GM12865 (cell line): Measurements from ENCODE around the gene LY86.

Source experiments
- DNase-seq: peaks from one replicate; pipeline ENCODE4 v3.0.0; 2010; ENCODE audit warnings: low read depth
- H3K4me3 ChIP-seq: 2 replicates; pipeline ENCODE4 v1.5.1; 2011; ENCODE audit warnings: mild to moderate bottlenecking, low read depth, low read length, control low read depth
- TF ChIP-seq, protein P1 (sequence below): IDR thresholded peaks from 2 replicates; pipeline ENCODE4 v1.5.1; 2011; ENCODE audit warnings: low read length, control low read depth, low read depth, inconsistent platforms; ENCODE audit not compliant: insufficient read depth; ENCODE audit errors: missing control alignments

LY86 gene

DNA sequence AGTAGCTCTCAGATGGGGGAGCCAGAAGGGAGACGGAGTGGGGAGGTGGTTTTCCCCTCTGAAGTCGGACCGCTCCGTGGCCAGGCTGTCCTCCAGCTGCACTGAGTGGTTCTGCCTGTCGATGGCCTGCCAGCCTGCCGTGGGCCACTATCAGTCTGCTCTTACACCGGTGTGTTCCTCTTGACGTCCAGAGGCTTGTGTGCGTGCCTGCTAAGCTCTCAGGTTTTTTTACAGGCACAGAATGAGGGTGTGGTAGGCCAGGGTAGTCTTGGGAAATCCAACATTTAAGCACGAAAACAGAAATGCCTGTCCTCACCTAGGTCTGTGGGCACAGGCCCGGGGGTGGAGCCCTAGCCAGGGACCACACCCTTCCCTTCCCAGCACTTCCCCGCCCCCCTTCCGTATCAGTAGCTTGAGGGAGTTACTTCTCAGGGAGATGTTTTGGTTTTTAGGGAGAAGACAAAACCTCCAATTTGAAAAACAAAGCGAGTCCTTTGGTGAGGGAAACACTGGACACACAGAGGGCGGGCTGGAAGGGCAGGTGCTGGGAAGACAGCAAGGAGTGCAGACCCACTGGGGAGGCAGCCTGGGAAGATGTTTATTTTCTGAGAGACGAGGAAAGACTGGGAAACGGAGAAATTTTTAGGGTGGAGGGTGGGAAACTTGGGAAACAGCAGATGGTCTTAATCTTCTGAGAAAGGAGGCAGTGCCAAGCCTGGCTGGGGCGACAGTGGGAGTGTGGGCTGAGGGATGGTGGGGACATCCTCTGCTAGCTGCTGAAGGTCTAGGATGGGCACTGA lies 106.5 kb downstream of the LY86 start:
- TF ChIP-seq, protein P1, sequence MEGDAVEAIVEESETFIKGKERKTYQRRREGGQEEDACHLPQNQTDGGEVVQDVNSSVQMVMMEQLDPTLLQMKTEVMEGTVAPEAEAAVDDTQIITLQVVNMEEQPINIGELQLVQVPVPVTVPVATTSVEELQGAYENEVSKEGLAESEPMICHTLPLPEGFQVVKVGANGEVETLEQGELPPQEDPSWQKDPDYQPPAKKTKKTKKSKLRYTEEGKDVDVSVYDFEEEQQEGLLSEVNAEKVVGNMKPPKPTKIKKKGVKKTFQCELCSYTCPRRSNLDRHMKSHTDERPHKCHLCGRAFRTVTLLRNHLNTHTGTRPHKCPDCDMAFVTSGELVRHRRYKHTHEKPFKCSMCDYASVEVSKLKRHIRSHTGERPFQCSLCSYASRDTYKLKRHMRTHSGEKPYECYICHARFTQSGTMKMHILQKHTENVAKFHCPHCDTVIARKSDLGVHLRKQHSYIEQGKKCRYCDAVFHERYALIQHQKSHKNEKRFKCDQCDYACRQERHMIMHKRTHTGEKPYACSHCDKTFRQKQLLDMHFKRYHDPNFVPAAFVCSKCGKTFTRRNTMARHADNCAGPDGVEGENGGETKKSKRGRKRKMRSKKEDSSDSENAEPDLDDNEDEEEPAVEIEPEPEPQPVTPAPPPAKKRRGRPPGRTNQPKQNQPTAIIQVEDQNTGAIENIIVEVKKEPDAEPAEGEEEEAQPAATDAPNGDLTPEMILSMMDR: no peak
- DNase-seq: no peak
- H3K4me3 ChIP-seq: no peak overlapping the region

DNA sequence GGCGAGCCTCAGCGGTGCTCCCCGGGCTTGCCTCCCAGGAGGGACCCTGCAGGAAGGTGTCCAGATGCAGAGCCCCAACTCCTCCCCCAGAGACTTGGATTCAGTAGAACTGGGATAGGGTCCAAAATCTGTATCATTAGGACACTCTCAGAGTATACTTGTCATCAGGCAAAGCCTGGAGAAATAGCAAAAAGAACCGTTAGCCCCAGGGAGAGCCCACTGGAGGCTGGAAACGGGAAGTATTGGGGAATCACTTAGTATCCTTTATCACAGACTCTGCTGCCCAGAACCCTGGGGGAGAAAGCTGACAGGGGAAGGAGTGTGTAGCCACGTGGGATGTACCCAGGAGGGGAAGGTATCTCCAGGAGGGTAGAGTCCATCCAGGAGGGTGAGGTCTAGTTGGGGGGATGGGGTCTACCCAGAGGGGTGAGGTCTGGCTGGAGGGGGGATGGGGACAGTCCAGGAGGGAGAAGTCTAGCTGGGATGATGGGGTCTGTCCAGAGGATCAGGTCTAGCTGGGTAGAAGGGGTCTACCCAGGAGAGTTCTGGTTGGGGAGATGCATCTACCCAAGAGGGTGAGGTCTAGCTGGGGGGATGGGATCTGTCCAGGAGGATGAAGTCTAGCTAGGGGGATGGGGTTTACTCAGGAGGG lies 107.2 kb downstream of the LY86 start:
- H3K4me3 ChIP-seq: no peak overlapping the region
- TF ChIP-seq, protein P1: no peak
- DNase-seq: no peak

DNA sequence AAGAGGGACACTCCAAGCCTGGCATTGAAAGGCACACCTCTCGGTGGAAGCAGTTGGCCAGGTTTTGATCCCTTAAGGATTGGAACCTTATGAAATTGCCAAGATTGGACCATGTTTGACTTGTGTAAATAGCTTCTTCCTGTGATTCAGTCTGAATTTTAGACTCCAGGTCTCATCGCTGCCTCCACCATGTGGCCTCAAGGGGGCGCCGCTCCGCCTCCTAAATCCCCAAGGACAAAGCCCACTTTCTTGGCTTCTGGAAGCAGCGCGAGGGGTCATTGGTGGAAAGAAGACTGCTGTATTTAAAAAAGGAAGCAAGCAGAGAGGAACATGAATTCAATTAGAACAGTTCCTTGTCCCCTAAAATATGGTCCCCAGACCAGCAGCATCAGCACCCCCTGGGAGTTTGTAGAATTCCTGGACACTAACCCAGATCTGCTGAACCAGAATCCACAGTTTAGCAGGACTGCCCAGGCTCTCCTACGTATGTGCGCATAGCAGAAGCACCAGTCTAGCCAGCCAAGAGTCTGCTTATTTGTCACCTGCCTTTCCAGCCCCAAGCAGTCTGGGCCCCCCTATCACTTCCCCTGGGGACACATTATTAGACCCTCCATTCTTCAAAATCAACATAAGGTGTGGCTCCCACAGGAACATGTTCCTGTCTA lies 108.5 kb downstream of the LY86 start:
- DNase-seq: peak; percentile 71
- H3K4me3 ChIP-seq: no peak overlapping the region
- TF ChIP-seq, protein P1: peak; percentile 66

- no peak for DNase-seq
- H3K4me3 ChIP-seq: no peak overlapping the region
- TF ChIP-seq, protein P1: no peak
Observed at GRCh38 chr6:6697620-6698019, 109.1 kb downstream of the LY86 start.

GRCh38 chr6:6699741-6700367 lies 111.3 kb downstream of the LY86 start:
- TF ChIP-seq, protein P1: no peak
- H3K4me3 ChIP-seq: no peak overlapping the region
- DNase-seq: no peak

- no peak overlapping the region for H3K4me3 ChIP-seq
- no peak for DNase-seq
- TF ChIP-seq, protein P1: no peak
Observed at GRCh38 chr6:6700407-6701270, 112.1 kb downstream of the LY86 start.
